GM19193 (cell line): ENCODE measurements around the gene CDH4.

Source experiments
- POLR2A ChIP-seq: IDR thresholded peaks from 4 replicates; pipeline ENCODE4 v1.6.1; 2011; ENCODE audit not compliant: insufficient read depth, insufficient read length; ENCODE audit errors: extremely low read depth

The CDH4 gene

GRCh38 chr20:61960836-61961235, 708.8 kb downstream of the CDH4 start:
- TF ChIP-seq POLR2A = no peak

GRCh38 chr20:61963149-61963548, 711.1 kb downstream of the CDH4 start:
- TF ChIP-seq POLR2A = no peak

- TF ChIP-seq POLR2A = no peak
Observed at GRCh38 chr20:61963885-61964674, 712.0 kb downstream of the CDH4 start.

GRCh38 chr20:61964675-61965605, 712.9 kb downstream of the CDH4 start:
- no peak for TF ChIP-seq POLR2A

GRCh38 chr20:61965606-61966491, 713.8 kb downstream of the CDH4 start:
- no peak for TF ChIP-seq POLR2A

GRCh38 chr20:61966492-61967244, 714.6 kb downstream of the CDH4 start:
- TF ChIP-seq POLR2A = no peak

- TF ChIP-seq POLR2A = no peak
Observed at GRCh38 chr20:61967300-61967699, 715.2 kb downstream of the CDH4 start.

GRCh38 chr20:61968036-61968810, 716.2 kb downstream of the CDH4 start:
- TF ChIP-seq POLR2A = no peak

- no peak for TF ChIP-seq POLR2A
Observed at GRCh38 chr20:61968932-61969331, 716.9 kb downstream of the CDH4 start.

GRCh38 chr20:61969806-61970205, 717.7 kb downstream of the CDH4 start:
- TF ChIP-seq POLR2A = no peak

GRCh38 chr20:61970357-61970756, 718.3 kb downstream of the CDH4 start:
- no peak for TF ChIP-seq POLR2A

- no peak for TF ChIP-seq POLR2A
Observed at GRCh38 chr20:61972636-61973508, 720.8 kb downstream of the CDH4 start.
